HEK293T (cell line): ENCODE results near the gene KRT38.

Source experiments
- ARNT ChIP-seq: fragments of 450-650 bp; IDR thresholded peaks from 2 replicates; pipeline ENCODE4 v1.6.1; 2017; ENCODE audit warnings: mild to moderate bottlenecking
- BHLHE40 ChIP-seq: fragments of 450-650 bp; IDR thresholded peaks from 2 replicates; pipeline ENCODE4 v1.6.1; 2016; ENCODE audit warnings: mild to moderate bottlenecking, moderate library complexity, borderline replicate concordance
- CTBP1 ChIP-seq: fragments of 450-650 bp; IDR thresholded peaks from 2 replicates; pipeline ENCODE4 v1.6.1; 2016; ENCODE audit warnings: borderline replicate concordance
- ELF4 ChIP-seq: fragments of 450-650 bp; IDR thresholded peaks from 2 replicates; pipeline ENCODE4 v1.6.1; 2017; ENCODE audit warnings: antibody characterized with exemption
- FOXA1 ChIP-seq: fragments of 450-650 bp; IDR thresholded peaks from 2 replicates; pipeline ENCODE4 v1.6.1; 2016; ENCODE audit warnings: mild to moderate bottlenecking
- FOXK2 ChIP-seq: fragments of 450-650 bp; IDR thresholded peaks from 2 replicates; pipeline ENCODE4 v1.6.1; 2016; ENCODE audit warnings: mild to moderate bottlenecking
- FOXM1 ChIP-seq: fragments of 450-650 bp; IDR thresholded peaks from 2 replicates; pipeline ENCODE4 v1.6.1; 2017; ENCODE audit warnings: mild to moderate bottlenecking, borderline replicate concordance
- HDGF ChIP-seq: fragments of 450-650 bp; IDR thresholded peaks from 2 replicates; pipeline ENCODE4 v1.6.1; 2017; ENCODE audit warnings: antibody characterized with exemption, borderline replicate concordance
- LEF1 ChIP-seq: fragments of 450-650 bp; IDR thresholded peaks from 2 replicates; pipeline ENCODE4 v1.6.1; 2017; ENCODE audit warnings: mild to moderate bottlenecking, borderline replicate concordance
- NFRKB ChIP-seq: fragments of 450-650 bp; IDR thresholded peaks from 2 replicates; pipeline ENCODE4 v1.6.1; 2016; ENCODE audit warnings: mild to moderate bottlenecking, moderate library complexity
- SP1 ChIP-seq: fragments of 450-650 bp; IDR thresholded peaks from 2 replicates; pipeline ENCODE4 v1.6.1; 2017
- SUZ12 ChIP-seq: fragments of 450-650 bp; IDR thresholded peaks from 2 replicates; pipeline ENCODE4 v1.6.1; 2016; ENCODE audit warnings: mild to moderate bottlenecking
- TARDBP ChIP-seq: fragments of 450-650 bp; IDR thresholded peaks from 2 replicates; pipeline ENCODE4 v1.6.1; 2016

DNA sequence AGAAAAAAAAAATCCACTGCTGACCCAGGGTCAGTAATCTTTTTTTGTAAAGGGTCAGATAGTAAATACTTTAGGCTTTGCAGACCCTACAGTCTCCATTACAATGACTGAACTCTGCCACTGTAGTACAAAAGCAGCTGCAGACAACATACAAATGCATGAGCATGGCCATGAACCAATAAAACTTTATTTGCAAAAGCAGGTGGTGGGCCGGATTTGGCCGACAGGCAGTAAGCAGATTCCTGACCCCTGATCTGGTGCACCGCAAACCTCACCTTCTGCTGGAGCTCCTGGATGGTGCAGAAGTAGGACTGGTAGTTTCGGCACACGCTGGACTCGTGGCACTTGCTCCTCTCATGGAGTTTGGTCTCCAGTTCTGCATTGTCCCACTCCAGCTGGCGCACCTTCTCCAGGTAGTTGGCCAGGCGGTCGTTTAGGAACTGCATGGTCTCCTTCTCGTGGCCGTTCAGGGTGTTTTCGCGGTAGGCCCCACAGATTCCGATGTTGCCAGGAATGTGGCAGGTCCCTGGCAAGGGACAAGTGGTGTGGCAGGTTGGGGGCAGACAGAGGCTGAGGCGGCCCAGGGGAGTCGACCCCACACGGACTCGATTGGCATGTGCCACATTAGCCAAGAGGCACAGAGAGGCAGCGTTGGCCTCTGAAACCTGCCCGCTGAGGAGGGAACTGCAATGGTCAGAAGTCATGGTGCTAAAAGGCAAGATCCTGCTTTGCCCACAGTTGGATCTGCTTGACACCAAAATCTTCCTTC lies 29.5 kb downstream of the KRT38 start:
- TF ChIP-seq SUZ12 (no peak), FOXK2 (no peak), SP1 (no peak), TARDBP (no peak), BHLHE40 (no peak), CTBP1 (no peak), HDGF (no peak), FOXM1 (no peak), ELF4 (no peak), FOXA1 (no peak), LEF1 (no peak), NFRKB (no peak), ARNT (no peak)
